ENCODE measurements around the gene ADGRE3.

- no peak for TF ChIP-seq EZH2phosphoT487 (IDR thresholded peaks at IDR 0.05; ENCODE audit: borderline replicate concordance, low read length)
- TF ChIP-seq CTCF (IDR thresholded peaks at IDR 0.05; ENCODE audit: low read depth, low read length, poor library complexity, severe bottlenecking), result no peak
Observed at GRCh38 chr19:14659874-14660489, 14.7 kb downstream of the ADGRE3 start.
